Stomach smooth muscle (tissue), 2 donors: ENCODE measurements around the gene FBXL17.

Experiments
- H3K27ac ChIP-seq: one replicate; pipeline ENCODE4 v1.7.0; 2013; ENCODE audit warnings: mild to moderate bottlenecking, low read length, inconsistent platforms
- H3K27me3 ChIP-seq, 2 donors: one replicate each; pipeline ENCODE4 v1.7.0; 2013; ENCODE audit warnings: low read length in 2 of 2; ENCODE audit not compliant: insufficient read depth in 2 of 2, control insufficient read depth in 1 of 2
- H3K36me3 ChIP-seq, 2 donors: one replicate each; pipeline ENCODE4 v1.7.0; 2013; ENCODE audit warnings: low read length in 2 of 2; ENCODE audit not compliant: control insufficient read depth in 2 of 2, insufficient read depth in 2 of 2
- H3K4me1 ChIP-seq: one replicate; pipeline ENCODE4 v1.7.0; 2013; ENCODE audit warnings: low read length; ENCODE audit not compliant: control insufficient read depth, insufficient read depth
- H3K4me3 ChIP-seq, 2 donors: one replicate each; pipeline ENCODE4 v1.7.0; 2013; ENCODE audit warnings: low read length in 2 of 2
- H3K9ac ChIP-seq, 2 donors: one replicate each; pipeline ENCODE4 v1.7.0; 2013; ENCODE audit warnings: low read length in 2 of 2, mild to moderate bottlenecking in 1 of 2
- H3K9me3 ChIP-seq, 2 donors: one replicate each; pipeline ENCODE4 v1.7.0; 2013; ENCODE audit warnings: low read length in 2 of 2; ENCODE audit not compliant: control insufficient read depth in 2 of 2
- donor health status: healthy.
- donor health status: Pancreatic carcinoma.

The FBXL17 gene

DNA sequence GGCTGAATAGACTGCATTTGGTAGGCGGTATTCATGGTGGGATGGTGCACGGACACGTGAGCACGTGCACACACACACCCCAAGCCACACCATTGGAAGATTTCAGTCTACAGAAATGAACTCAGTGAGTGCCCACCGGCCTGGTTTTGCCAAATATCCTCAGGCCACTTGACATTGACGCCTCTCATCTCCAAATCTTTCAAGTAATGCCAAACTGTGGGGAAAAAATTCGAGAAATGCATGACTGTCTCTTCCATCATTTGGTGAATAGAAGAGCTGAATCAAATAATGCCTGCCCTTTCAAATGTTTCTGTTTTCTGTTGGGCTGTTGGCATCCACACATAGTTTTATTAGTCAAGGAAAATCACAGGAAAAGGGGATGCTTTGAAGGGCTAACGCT is 528.9 kb downstream of the FBXL17 start:
- H3K36me3 ChIP-seq, result no peaks in the 10 kb centered on the region
- no peak overlapping the region for H3K4me3 ChIP-seq
- no peaks in the 10 kb centered on the region for H3K4me1 ChIP-seq
- no peak overlapping the region for H3K27ac ChIP-seq
- no peak overlapping the region for H3K9ac ChIP-seq
- no peaks in the 10 kb centered on the region for H3K27me3 ChIP-seq
- peaks cover 0 to 3% of the 10 kb centered on the region in 2 donors for H3K9me3 ChIP-seq

DNA sequence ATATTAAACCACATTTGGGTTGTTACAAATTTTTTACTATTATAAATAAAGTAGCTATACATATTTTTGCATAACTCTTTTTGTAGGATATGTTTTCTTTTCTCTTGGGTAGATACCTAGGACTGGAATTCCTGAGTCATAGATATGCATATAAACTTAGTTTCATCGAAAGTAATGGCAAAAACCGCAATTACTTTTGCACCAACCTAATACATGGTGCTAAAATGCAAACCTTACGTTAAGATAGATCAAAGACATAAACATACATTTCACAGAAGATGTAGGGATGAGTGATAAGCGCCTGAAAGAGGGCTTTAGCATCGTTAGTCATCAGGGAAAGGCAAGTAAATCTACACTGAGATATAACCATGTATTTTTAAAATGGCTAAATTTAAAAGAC is 532.8 kb downstream of the FBXL17 start:
- H3K4me1 ChIP-seq, result no peaks in the 10 kb centered on the region
- no peaks in the 10 kb centered on the region for H3K27me3 ChIP-seq
- H3K4me3 ChIP-seq, result no peak overlapping the region
- peaks cover 0 to 3% of the 10 kb centered on the region in 2 donors for H3K9me3 ChIP-seq
- H3K27ac ChIP-seq, result no peak overlapping the region
- no peak overlapping the region for H3K9ac ChIP-seq
- H3K36me3 ChIP-seq, result no peaks in the 10 kb centered on the region

DNA sequence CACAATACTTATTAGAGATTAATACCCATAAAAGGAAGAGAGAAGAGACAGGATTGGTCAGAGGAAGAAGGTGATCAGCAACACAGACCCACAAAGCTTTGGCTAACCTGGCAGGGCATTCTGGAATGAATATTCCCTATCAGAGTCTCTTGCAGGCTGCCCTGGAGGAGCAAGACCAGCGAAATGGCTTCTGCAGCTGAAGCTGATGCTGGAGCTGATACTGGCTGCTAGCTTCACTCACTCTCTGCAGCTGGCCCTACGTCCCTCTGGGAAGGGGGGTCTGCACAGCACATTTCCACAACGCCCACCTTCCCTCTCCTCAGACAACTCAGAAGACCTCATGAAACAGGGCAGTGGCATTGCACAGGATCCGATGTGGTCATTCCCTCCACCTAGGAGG is 541.3 kb downstream of the FBXL17 start:
- H3K9ac ChIP-seq, result no peak overlapping the region
- no peak overlapping the region for H3K27ac ChIP-seq
- peaks cover 0 to 2% of the 10 kb centered on the region in 2 donors for H3K27me3 ChIP-seq
- no peak overlapping the region for H3K4me3 ChIP-seq
- H3K4me1 ChIP-seq, result no peaks in the 10 kb centered on the region
- H3K36me3 ChIP-seq, result no peaks in the 10 kb centered on the region
- no peaks in the 10 kb centered on the region for H3K9me3 ChIP-seq

DNA sequence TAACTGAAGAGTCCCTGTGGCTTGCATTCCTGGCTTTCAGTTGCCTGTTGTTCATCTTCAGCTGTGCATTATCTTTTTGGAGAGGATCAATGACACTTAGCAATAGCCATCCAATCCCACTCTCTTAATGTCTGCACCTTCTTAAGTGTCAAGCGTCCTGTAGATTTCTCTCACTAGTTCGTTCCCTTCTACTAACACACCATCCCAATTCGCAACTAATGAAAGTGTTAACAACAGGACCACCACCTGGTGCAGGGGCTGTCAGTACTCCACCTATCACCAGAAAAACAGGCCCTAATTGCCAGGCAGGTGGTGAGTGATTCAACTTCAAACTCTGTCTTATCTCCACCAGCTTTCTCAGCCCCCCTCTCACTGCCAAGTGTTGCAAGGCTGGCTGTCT is 541.7 kb downstream of the FBXL17 start:
- H3K4me1 ChIP-seq, result no peaks in the 10 kb centered on the region
- H3K27me3 ChIP-seq, result peaks cover 0 to 2% of the 10 kb centered on the region in 2 donors

DNA sequence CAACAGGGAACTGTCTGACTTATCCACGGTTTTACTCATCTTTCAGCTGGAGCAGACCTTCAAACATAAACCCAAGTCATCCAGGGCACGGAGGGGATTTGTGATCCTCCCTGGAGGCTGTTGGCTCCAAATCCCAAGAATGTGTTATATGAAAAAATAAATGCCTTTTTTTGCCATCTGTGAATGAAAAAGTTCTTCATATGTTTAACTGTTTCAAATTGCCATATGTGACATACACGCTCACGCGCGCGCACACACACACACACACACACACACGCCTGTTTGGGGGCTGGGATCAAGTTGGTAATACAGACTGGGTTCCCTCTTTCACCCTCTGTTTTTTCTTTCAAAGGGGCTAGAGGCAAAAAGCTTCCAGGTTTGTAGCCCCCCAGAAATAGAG is 546.8 kb downstream of the FBXL17 start:
- Histone ChIP-seq H3K27me3 (no peaks in the 10 kb centered on the region), H3K36me3 (no peaks in the 10 kb centered on the region), H3K4me3 (no peak overlapping the region), H3K9me3 (no peaks in the 10 kb centered on the region), H3K27ac (no peak overlapping the region), H3K4me1 (no peaks in the 10 kb centered on the region), H3K9ac (no peak overlapping the region)

More for the DNA sequence above, 541.7 kb downstream of the FBXL17 start:
- no peaks in the 10 kb centered on the region for H3K9me3 ChIP-seq
- no peak overlapping the region for H3K4me3 ChIP-seq
- H3K36me3 ChIP-seq, result no peaks in the 10 kb centered on the region
- no peak overlapping the region for H3K27ac ChIP-seq
- H3K9ac ChIP-seq, result no peak overlapping the region

DNA sequence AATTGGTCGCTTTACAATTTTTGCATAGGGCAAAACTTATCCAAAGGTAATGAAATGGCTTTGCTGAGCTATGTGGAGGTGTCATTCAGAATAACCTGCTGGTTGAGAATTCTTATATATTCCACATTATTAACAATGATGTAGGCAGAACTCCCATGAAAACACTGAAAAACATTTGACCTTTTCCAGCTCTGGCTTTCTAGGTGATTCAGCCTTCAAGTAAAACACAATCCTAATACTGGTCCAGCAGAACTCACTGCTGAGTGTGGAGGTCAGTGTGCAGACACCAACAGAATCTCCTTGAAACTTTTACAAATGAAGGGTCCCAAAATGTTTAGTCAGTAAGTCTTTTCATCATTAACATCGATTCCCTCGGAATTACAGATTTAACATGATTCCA is 549.2 kb downstream of the FBXL17 start:
- H3K27me3 ChIP-seq, result no peaks in the 10 kb centered on the region
- H3K9me3 ChIP-seq, result no peaks in the 10 kb centered on the region
- no peaks in the 10 kb centered on the region for H3K36me3 ChIP-seq
- no peaks in the 10 kb centered on the region for H3K4me1 ChIP-seq
- no peak overlapping the region for H3K9ac ChIP-seq
- no peak overlapping the region for H3K27ac ChIP-seq
- H3K4me3 ChIP-seq, result no peak overlapping the region

DNA sequence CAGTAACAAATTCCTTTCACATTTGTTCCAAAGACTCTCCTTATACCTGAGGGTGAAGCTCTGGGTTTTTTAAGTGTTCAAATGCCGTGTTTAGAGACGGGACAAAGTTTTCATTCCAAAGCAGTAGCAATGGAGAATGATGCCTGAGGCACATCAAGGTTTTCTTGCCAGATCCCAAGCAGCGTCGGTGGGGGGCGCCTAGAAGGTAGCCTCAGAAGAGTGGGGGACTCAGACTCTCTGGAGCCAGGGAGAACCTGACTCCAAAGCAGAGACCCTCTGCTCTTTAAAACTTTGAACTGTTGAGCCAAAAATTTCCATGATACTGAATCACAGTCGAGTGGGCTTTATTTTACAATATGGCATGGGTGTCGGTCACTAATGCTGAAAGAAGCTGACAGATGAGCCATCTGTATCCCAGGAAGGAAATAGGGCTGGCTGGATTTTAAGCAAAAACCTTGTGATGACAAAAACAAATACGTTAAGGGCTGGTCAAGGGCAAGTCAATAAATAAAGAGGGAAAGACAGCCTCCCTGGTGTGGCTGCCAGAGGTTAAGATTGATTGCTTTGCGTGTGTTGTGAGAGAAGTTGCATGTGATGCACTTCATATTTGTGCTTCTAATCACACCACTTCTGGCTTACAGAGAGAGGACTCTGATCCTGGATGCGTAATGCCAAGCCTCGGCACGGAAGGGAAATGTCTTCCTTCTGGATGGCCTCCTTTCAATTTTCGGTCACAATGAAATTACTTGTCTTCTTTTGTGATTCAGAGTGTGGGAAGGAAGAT is 550.1 kb downstream of the FBXL17 start:
- Histone ChIP-seq H3K27ac (no peak overlapping the region), H3K4me1 (no peaks in the 10 kb centered on the region), H3K36me3 (no peaks in the 10 kb centered on the region), H3K27me3 (no peaks in the 10 kb centered on the region), H3K4me3 (no peak overlapping the region), H3K9ac (no peak overlapping the region), H3K9me3 (no peaks in the 10 kb centered on the region)

DNA sequence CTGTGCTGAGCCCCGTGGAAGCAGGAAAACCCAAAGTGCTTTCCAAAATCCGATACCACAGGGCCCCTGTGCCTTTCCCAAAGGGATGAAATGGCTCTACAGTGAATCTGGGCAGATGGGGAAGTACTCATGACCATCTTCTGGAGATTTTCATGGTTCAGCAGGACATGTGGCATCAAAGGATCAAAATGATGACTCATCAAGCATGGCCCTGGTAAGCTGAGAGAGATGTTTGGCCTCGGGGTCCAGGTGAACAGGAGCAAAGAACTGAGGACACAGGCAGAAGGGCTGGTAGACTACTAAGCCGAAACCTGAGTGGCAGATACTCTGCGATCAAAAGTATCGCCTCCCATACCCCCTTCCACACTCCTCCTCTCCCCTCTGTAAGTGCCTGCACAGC is 551.1 kb downstream of the FBXL17 start:
- H3K27ac ChIP-seq, result no peak overlapping the region
- H3K4me1 ChIP-seq, result no peaks in the 10 kb centered on the region
- no peak overlapping the region for H3K9ac ChIP-seq
- no peaks in the 10 kb centered on the region for H3K36me3 ChIP-seq
- H3K9me3 ChIP-seq, result no peaks in the 10 kb centered on the region
- no peak overlapping the region for H3K4me3 ChIP-seq
- H3K27me3 ChIP-seq, result no peaks in the 10 kb centered on the region

DNA sequence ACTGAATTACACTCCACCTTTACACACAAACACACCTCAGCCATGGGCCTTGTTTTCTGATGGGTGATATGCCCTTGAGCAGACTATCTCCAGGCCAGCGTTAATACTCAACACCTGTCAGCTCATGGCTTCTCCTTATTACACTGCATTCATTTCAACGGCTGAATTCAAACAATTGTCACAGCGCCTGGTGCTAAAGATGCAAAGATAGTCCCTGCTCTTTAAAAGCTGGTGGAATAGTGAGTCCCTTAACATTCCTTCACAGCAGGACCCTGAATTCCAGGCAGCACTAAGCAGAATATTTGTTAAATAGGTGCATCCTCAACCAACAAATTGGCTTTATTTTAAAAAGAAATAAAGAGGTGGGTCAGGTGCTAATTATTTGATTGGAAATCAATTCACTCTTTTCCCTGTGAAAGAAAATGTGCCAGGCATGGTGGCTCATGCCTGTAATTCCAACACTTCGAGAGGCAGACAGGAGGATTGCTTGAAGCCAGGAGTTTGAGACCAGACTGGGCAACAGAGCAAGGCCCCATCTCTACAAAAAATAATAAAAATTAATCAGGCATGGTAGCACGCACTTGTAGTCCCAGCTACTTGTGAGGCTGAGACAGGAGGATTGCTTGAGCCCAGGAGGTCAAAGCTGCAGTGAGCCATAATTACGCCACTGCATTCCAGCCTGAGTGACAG is 555.4 kb downstream of the FBXL17 start:
- Histone ChIP-seq H3K9ac (no peak overlapping the region), H3K4me1 (no peaks in the 10 kb centered on the region), H3K27ac (no peak overlapping the region), H3K36me3 (no peaks in the 10 kb centered on the region), H3K27me3 (no peaks in the 10 kb centered on the region), H3K4me3 (no peak overlapping the region), H3K9me3 (peaks cover 2 to 5% of the 10 kb centered on the region in 2 donors)

DNA sequence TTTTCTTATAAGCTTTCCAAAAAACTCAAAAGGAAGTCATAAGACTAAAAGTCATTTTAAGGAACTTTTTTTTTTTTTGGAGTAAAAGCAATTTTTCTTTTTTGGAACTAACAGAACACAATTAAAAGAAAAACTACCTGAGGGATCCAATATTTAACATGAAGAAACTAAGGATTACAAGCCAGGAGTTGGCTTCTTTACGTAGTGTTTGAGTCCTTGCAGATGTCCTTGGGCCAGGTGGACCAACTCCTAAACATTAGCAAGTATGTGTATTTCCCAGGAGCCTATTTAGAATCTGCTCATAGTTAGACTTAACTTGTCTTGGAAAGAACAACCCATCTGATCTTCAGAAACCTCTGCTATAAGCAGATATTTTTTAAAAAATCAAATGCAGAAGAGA is 557.1 kb downstream of the FBXL17 start:
- H3K9me3 ChIP-seq, result peaks cover 2 to 5% of the 10 kb centered on the region in 2 donors
- no peaks in the 10 kb centered on the region for H3K36me3 ChIP-seq
- H3K4me1 ChIP-seq, result no peaks in the 10 kb centered on the region
- no peak overlapping the region for H3K4me3 ChIP-seq
- no peak overlapping the region for H3K27ac ChIP-seq
- no peak overlapping the region for H3K9ac ChIP-seq
- no peaks in the 10 kb centered on the region for H3K27me3 ChIP-seq

DNA sequence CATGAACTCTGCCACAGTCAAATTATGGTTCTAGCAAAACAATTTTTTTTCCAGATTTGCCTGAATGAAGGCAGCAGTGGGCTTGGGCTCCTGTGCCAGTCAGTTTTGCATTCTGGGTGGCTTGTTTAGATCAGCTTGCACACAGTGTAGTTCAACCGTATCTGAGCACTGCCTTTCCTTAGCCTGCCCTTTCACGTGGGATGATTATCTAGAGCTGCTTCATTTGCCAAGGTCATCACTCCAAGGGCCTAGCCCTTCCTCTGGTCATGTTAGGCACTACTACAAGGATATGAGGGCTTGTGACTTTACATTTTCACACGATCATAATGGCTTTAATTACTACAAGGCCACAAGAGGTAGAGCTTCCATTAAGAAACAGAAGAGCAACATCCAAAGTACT is 560.6 kb downstream of the FBXL17 start:
- H3K9ac ChIP-seq, result no peak overlapping the region
- peaks cover 2 to 5% of the 10 kb centered on the region in 2 donors for H3K9me3 ChIP-seq
- no peak overlapping the region for H3K4me3 ChIP-seq
- H3K4me1 ChIP-seq, result no peaks in the 10 kb centered on the region
- H3K27ac ChIP-seq, result no peak overlapping the region
- H3K27me3 ChIP-seq, result no peaks in the 10 kb centered on the region
- no peaks in the 10 kb centered on the region for H3K36me3 ChIP-seq
